ENCODE results near the gene OR6Y1. TPM values are rescaled to one million over a fixed set of nuclear protein-coding genes. Genes with fewer than 3 reads are reported as not detected.

Gene OR6Y1
- total and polyA plus RNA-seq, 2 of the 8 experiments (the other 6 are each of a cell fraction or from before 2014, with no cell fraction given), result 0.07 TPM; not detected in 1

DNA sequence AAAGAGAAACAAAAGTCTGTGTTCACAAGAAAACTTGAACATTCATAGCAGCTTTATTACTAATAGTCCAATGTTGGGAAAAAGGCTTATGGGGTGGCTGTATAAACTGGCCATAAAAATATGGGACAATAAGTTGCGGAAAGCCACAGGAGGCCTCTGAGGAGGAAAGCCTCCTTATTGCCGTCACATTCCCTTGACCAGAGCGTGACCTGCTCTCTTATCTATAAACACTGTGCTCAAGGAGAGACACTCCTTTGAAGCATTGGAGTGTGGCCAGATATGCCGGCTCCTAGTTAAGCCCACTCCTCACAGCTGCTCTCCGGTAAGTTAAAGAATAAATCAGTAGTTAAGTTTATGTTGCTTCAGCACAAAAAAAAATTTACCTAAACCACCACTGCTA is 19.7 kb downstream of the OR6Y1 start:
- no peaks in the 10 kb centered on the region for H3K27me3 ChIP-seq (replicated peaks in 1 of 4; ENCODE audit: control insufficient read depth in 3 of 4, extremely low read depth in 1 of 4, insufficient read depth in 3 of 4, low read length in 3 of 4)
- no peak overlapping the region for H3K4me2 ChIP-seq (ENCODE audit: insufficient read depth in 1 of 2, low read depth in 2 of 2, low read length in 2 of 2)
- FAIRE-seq, result no peak
- H2BK20ac ChIP-seq (ENCODE audit: low read length), result no peak overlapping the region
- H3K79me1 ChIP-seq (ENCODE audit: low read depth, low read length), result no peaks in the 10 kb centered on the region
- H3K79me2 ChIP-seq (ENCODE audit: control insufficient read depth in 1 of 2, insufficient read depth in 2 of 2, low read length in 2 of 2), result no peaks in the 10 kb centered on the region
- 78% methylated on average over 5 of the region's 5 CpGs; no CpG with 5 or more reads in 1 of the 2 experiments for WGBS, 2 experiments (ENCODE audit: extremely low coverage in 1 of 2, insufficient coverage in 1 of 2, insufficient read length in 1 of 2, insufficient replicate concordance in 2 of 2, low coverage in 1 of 2, low lambda C conversion rate in 2 of 2, missing lambda C conversion rate in 1 of 2)
- no peak overlapping the region for H4K5ac ChIP-seq (ENCODE audit: insufficient read length, low read depth, low read length)
- H3K23ac ChIP-seq (ENCODE audit: insufficient read length), result no peak overlapping the region
- no peak overlapping the region for H2AK5ac ChIP-seq (ENCODE audit: low read depth, low read length)
- no peak overlapping the region for H3K14ac ChIP-seq (ENCODE audit: insufficient read length)
- no peaks in the 10 kb centered on the region for H3K36me3 ChIP-seq (ENCODE audit: control insufficient read depth in 2 of 4, insufficient read depth in 4 of 4, low read length in 3 of 4)
- no peaks in the 10 kb centered on the region for H4K20me1 ChIP-seq (replicated peaks in 1 of 2; ENCODE audit: control insufficient read depth in 1 of 2, insufficient read depth in 2 of 2, low read length in 2 of 2)
- H2AFZ ChIP-seq (ENCODE audit: low read length), result no peak overlapping the region
- H3K27ac ChIP-seq (ENCODE audit: low read depth, low read length), result no peak overlapping the region
- no peak for TF ChIP-seq PHF8 (conservative IDR thresholded peaks at IDR 0.05; ENCODE audit: low read depth, low read length)
- no peak for TF ChIP-seq SP2 (IDR thresholded peaks at IDR 0.05; ENCODE audit: low read length)
- no peak for TF ChIP-seq CHD1 (IDR thresholded peaks at IDR 0.05; ENCODE audit: low read depth, low read length)
- TF ChIP-seq, protein P1, sequence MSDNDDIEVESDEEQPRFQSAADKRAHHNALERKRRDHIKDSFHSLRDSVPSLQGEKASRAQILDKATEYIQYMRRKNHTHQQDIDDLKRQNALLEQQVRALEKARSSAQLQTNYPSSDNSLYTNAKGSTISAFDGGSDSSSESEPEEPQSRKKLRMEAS (IDR thresholded peaks at IDR 0.05), result no peak
- no peak for TF ChIP-seq KDM1A (IDR thresholded peaks at IDR 0.05; ENCODE audit: borderline replicate concordance, low read length)
- no peak for TF ChIP-seq CBX8 (IDR thresholded peaks at IDR 0.05; ENCODE audit: borderline replicate concordance, low read depth, low read length)
- TF ChIP-seq RBBP5 (IDR thresholded peaks at IDR 0.05; ENCODE audit: borderline replicate concordance, low read depth, low read length), result no peak
- TF ChIP-seq CHD2 (IDR thresholded peaks at IDR 0.05; ENCODE audit: low read length), result no peak
- TF ChIP-seq SIRT6 (IDR thresholded peaks at IDR 0.05; ENCODE audit: low read length), result no peak
- TF ChIP-seq, protein P2, sequence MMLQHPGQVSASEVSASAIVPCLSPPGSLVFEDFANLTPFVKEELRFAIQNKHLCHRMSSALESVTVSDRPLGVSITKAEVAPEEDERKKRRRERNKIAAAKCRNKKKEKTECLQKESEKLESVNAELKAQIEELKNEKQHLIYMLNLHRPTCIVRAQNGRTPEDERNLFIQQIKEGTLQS (IDR thresholded peaks at IDR 0.05; ENCODE audit: insufficient read depth, low read depth, low read length), result no peak
- TF ChIP-seq RAD21 (IDR thresholded peaks at IDR 0.05 in 1 of 2, conservative IDR thresholded peaks at IDR 0.05 in 1 of 2; ENCODE audit: low read depth in 2 of 2, low read length in 2 of 2), result no peak
- POLR2A ChIA-PET (ENCODE audit: partially characterized antibody), result no interaction called here
- H3K9me3 ChIP-seq (ENCODE audit: insufficient read depth in 2 of 2, low read depth in 1 of 2, low read length in 1 of 2), result no peaks in the 10 kb centered on the region
- H2BK120ac ChIP-seq (replicated peaks; ENCODE audit: low read depth, low read length), result no peak overlapping the region
- no peak overlapping the region for H2BK15ac ChIP-seq (ENCODE audit: low read length)
- no peaks in the 10 kb centered on the region for H3K4me1 ChIP-seq (replicated peaks in 1 of 4; ENCODE audit: control insufficient read depth in 3 of 4, insufficient read depth in 4 of 4, low read length in 3 of 4)
- CTCF ChIA-PET (ENCODE audit: partially characterized antibody), result no interaction called here
- no peak overlapping the region for H3K18ac ChIP-seq (ENCODE audit: extremely low read depth, low read length)
- no peak for DNase-seq (ENCODE audit: low read depth in 1 of 2, low spot score in 2 of 2)
- H2BK5ac ChIP-seq (ENCODE audit: low read depth, low read length), result no peak overlapping the region
- no peak overlapping the region for H2BK12ac ChIP-seq (ENCODE audit: low read depth, low read length)
- no peak overlapping the region for H3K4ac ChIP-seq (replicated peaks; ENCODE audit: insufficient read length, low read depth, low read length)
- H3K56ac ChIP-seq (replicated peaks; ENCODE audit: insufficient read length, low read depth, low read length), result no peak overlapping the region
- no peak overlapping the region for H4K91ac ChIP-seq (replicated peaks; ENCODE audit: insufficient read length, low read length)
- H3K9ac ChIP-seq (replicated peaks in 1 of 4; ENCODE audit: extremely low read depth in 1 of 4, low read depth in 3 of 4, low read length in 3 of 4), result no peak overlapping the region
- H3K23me2 ChIP-seq (ENCODE audit: low read depth, low read length), result no peaks in the 10 kb centered on the region
- no peak overlapping the region for H4K8ac ChIP-seq (ENCODE audit: extremely low read depth, insufficient read depth, low read length)
- no peak overlapping the region for H3K4me3 ChIP-seq (ENCODE audit: extremely low read depth in 1 of 4, insufficient read depth in 2 of 4, low read depth in 3 of 4, low read length in 4 of 4)
